NCI-H524 treated with DMSO at 0.1 percent for 48 hours (cell line): ENCODE results near the gene ADGRF3.
"Not testable (repeated sequence)": the region's sequence is repeated elsewhere in the genome, so short reads cannot be mapped to it uniquely, and the experiment has no call there.

Experiments used
- DNase-seq: peaks from one replicate; lab custom pipeline; 2025; lab: John Stamatoyannopoulos, UW

The ADGRF3 gene

GRCh38 chr2:26317377-26318105 is 29.0 kb downstream of the ADGRF3 start:
- DNase-seq = no peak

GRCh38 chr2:26316845-26317244 is 29.7 kb downstream of the ADGRF3 start:
- no peak for DNase-seq

- no peak for DNase-seq
Measured at GRCh38 chr2:26316041-26316440, 30.5 kb downstream of the ADGRF3 start.

GRCh38 chr2:26314243-26314642 is 32.3 kb downstream of the ADGRF3 start:
- no peak for DNase-seq

- DNase-seq = no peak
Measured at GRCh38 chr2:26313446-26313845, 33.1 kb downstream of the ADGRF3 start.

GRCh38 chr2:26312471-26312870 is 34.1 kb downstream of the ADGRF3 start:
- DNase-seq = no peak

GRCh38 chr2:26309921-26310320 is 36.7 kb downstream of the ADGRF3 start:
- no peak for DNase-seq

- DNase-seq = no peak
Measured at GRCh38 chr2:26305540-26305939, 41.0 kb downstream of the ADGRF3 start.

GRCh38 chr2:26305094-26305493 is 41.5 kb downstream of the ADGRF3 start:
- not testable (repeated sequence) for DNase-seq

GRCh38 chr2:26302846-26303245 is 43.7 kb downstream of the ADGRF3 start:
- no peak for DNase-seq

- DNase-seq = no peak
Measured at GRCh38 chr2:26300234-26300925, 46.2 kb downstream of the ADGRF3 start.

- DNase-seq = no peak
Measured at GRCh38 chr2:26299471-26300101, 47.0 kb downstream of the ADGRF3 start.

GRCh38 chr2:26298638-26299393 is 47.8 kb downstream of the ADGRF3 start:
- DNase-seq = no peak

GRCh38 chr2:26298286-26298637 is 48.3 kb downstream of the ADGRF3 start:
- no peak for DNase-seq

- no peak for DNase-seq
Measured at GRCh38 chr2:26297061-26297460, 49.5 kb downstream of the ADGRF3 start.

- no peak for DNase-seq
Measured at GRCh38 chr2:26295511-26295910, 51.1 kb downstream of the ADGRF3 start.

GRCh38 chr2:26292646-26293045 is 53.9 kb downstream of the ADGRF3 start:
- no peak for DNase-seq

GRCh38 chr2:26290001-26290400 is 56.6 kb downstream of the ADGRF3 start:
- no peak for DNase-seq

- DNase-seq = no peak
Measured at GRCh38 chr2:26285931-26286330, 60.7 kb downstream of the ADGRF3 start.

- no peak for DNase-seq
Measured at GRCh38 chr2:26284132-26284531, 62.5 kb downstream of the ADGRF3 start.

GRCh38 chr2:26283606-26284005 is 63.0 kb downstream of the ADGRF3 start:
- DNase-seq = no peak

GRCh38 chr2:26281226-26281625 is 65.4 kb downstream of the ADGRF3 start:
- peak; percentile 86 for DNase-seq

GRCh38 chr2:26279886-26280285 is 66.7 kb downstream of the ADGRF3 start:
- DNase-seq = peak; percentile 12
